Endodermal cell (in vitro differentiated cells): Measurements from ENCODE around the gene AP5S1. TPM values are rescaled to one million over a fixed set of nuclear protein-coding genes. Genes with fewer than 3 reads are reported as not detected.

ENCODE experiments used
- DNase-seq: peaks from one replicate; pipeline ENCODE4 v3.0.0-alpha.2; 2017
- H3K27ac ChIP-seq: 2 replicates; pipeline ENCODE4 v1.5.1; 2013; ENCODE audit warnings: mild to moderate bottlenecking, low read depth, low read length, moderate library complexity
- H3K27me3 ChIP-seq: 2 replicates; pipeline ENCODE4 v1.6.1; 2013; ENCODE audit warnings: mild to moderate bottlenecking, low read length, moderate library complexity; ENCODE audit not compliant: insufficient read depth, control insufficient read depth, poor library complexity, severe bottlenecking
- H3K36me3 ChIP-seq: 2 replicates; pipeline ENCODE4 v1.7.0; 2013; ENCODE audit warnings: mild to moderate bottlenecking, low read length, moderate library complexity; ENCODE audit not compliant: control insufficient read depth, insufficient read depth
- H3K4me1 ChIP-seq: one replicate; pipeline ENCODE4 v1.7.0; 2013; ENCODE audit warnings: low read length; ENCODE audit not compliant: control insufficient read depth, insufficient read depth
- H3K4me3 ChIP-seq: 2 replicates; pipeline ENCODE4 v1.5.1; 2013; ENCODE audit warnings: mild to moderate bottlenecking, low read length, moderate library complexity
- H3K9ac ChIP-seq: 2 replicates; pipeline ENCODE4 v1.6.1; 2013; ENCODE audit warnings: mild to moderate bottlenecking, low read length, moderate library complexity; ENCODE audit not compliant: poor library complexity, severe bottlenecking; ENCODE audit errors: extremely low read depth
- H3K9me3 ChIP-seq: 2 replicates; pipeline ENCODE4 v1.6.1; 2013; ENCODE audit warnings: mild to moderate bottlenecking, low read length, moderate library complexity; ENCODE audit not compliant: control insufficient read depth
- H3K27ac Mint-ChIP-seq: 2 replicates; pipeline ENCODE4 v1.8.0; 2020; ENCODE audit warnings: mixed read lengths
- H3K27me3 Mint-ChIP-seq: 2 replicates; pipeline ENCODE4 v1.8.0; 2021; ENCODE audit warnings: mild to moderate bottlenecking, mixed read lengths; ENCODE audit not compliant: insufficient read depth
- H3K36me3 Mint-ChIP-seq: 2 replicates; pipeline ENCODE4 v1.8.0; 2020; ENCODE audit warnings: low read depth, mixed read lengths
- H3K4me1 Mint-ChIP-seq: 2 replicates; pipeline ENCODE4 v1.8.0; 2020; ENCODE audit warnings: mixed read lengths
- H3K4me3 Mint-ChIP-seq: 2 replicates; pipeline ENCODE4 v1.8.0; 2020; ENCODE audit warnings: mild to moderate bottlenecking, moderate library complexity, mixed read lengths
- H3K9me3 Mint-ChIP-seq: 2 replicates; pipeline ENCODE4 v1.8.0; 2020; ENCODE audit warnings: mild to moderate bottlenecking, mixed read lengths
- CTCF ChIP-seq: fragments of 200-600 bp; sonication (generic); conservative IDR thresholded peaks from 2 replicates; pipeline ENCODE4 v1.5.0; 2021; ENCODE audit warnings: antibody characterized with exemption, mild to moderate bottlenecking
- WGBS, 2 experiments: methylation state at CpG; one replicate each; pipeline versions ENCODE4 v1.1.5 to v1.1.7; 2013; ENCODE audit warnings: missing lambda C conversion rate in 2 of 2, mixed read lengths in 1 of 2; ENCODE audit not compliant: insufficient coverage in 1 of 2, insufficient read length in 1 of 2; 5-methylcytosine and 5-hydroxymethylcytosine counted together
- total RNA-seq, 2 donors: library from RNA; stranded (reverse); fragmentation: NEBNext Ultra II Directional in 1 of 2; extraction: Animal tissue kit (Norgen Biotek cat#: 25700) in 1 of 2; gene quantifications; 2 replicates in 1 of 2; 3 replicates in 1 of 2; pipeline ENCODE4 v1.2.1, GENCODE V29; 2021

The AP5S1 gene
- total RNA-seq, 2 donors from 2014 or later = 5.1 to 6.1 TPM

- no peaks in the 10 kb centered on the region for H3K27me3 Mint-ChIP-seq
- 82% methylated on average over 3 of the region's 3 CpGs; no CpG with 5 or more reads in 1 of the 2 experiments for WGBS, 2 experiments
- peak overlapping the region; percentile 56 for H3K27ac Mint-ChIP-seq
These were observed 54.0 kb downstream of the AP5S1 start for GRCh38 chr20:3874194-3874844.

GRCh38 chr20:3875378-3875974 is 55.1 kb downstream of the AP5S1 start:
- Histone ChIP-seq H3K4me3 (no peak overlapping the region), H3K9me3 (peaks cover 9% of the 10 kb centered on the region), H3K27ac (no peak overlapping the region), H3K27me3 (no peaks in the 10 kb centered on the region), H3K4me1 (no peaks in the 10 kb centered on the region), H3K36me3 (peaks cover 27% of the 10 kb centered on the region), H3K9ac (no peak overlapping the region)
- H3K27ac Mint-ChIP-seq = no peak overlapping the region
- 72 to 90% methylated on average over 2 to 7 of the region's 9 CpGs for WGBS, 2 experiments
- H3K27me3 Mint-ChIP-seq = no peaks in the 10 kb centered on the region
- no peak overlapping the region for H3K4me3 Mint-ChIP-seq
- no peak for TF ChIP-seq CTCF
- peaks cover 46% of the 10 kb centered on the region for H3K36me3 Mint-ChIP-seq
- H3K4me1 Mint-ChIP-seq = peaks cover 13% of the 10 kb centered on the region
- no peak for DNase-seq
- H3K9me3 Mint-ChIP-seq = no peaks in the 10 kb centered on the region

More at GRCh38 chr20:3874194-3874844, 54.0 kb downstream of the AP5S1 start:
- H3K4me3 Mint-ChIP-seq = no peak overlapping the region
- H3K4me1 ChIP-seq = no peaks in the 10 kb centered on the region
- TF ChIP-seq CTCF = no peak
- H3K4me3 ChIP-seq = no peak overlapping the region
- no peak overlapping the region for H3K27ac ChIP-seq
- H3K9ac ChIP-seq = no peak overlapping the region
- H3K9me3 ChIP-seq = peaks cover 9% of the 10 kb centered on the region
- peaks cover 40% of the 10 kb centered on the region for H3K36me3 Mint-ChIP-seq
- no peak for DNase-seq
- H3K9me3 Mint-ChIP-seq = no peaks in the 10 kb centered on the region
- peaks cover 13% of the 10 kb centered on the region for H3K4me1 Mint-ChIP-seq
- no peaks in the 10 kb centered on the region for H3K27me3 ChIP-seq
- H3K36me3 ChIP-seq = peaks cover 27% of the 10 kb centered on the region

GRCh38 chr20:3876000-3876399 is 55.7 kb downstream of the AP5S1 start:
- Histone ChIP-seq H3K36me3 (peaks cover 27% of the 10 kb centered on the region), H3K9ac (no peak overlapping the region), H3K4me1 (no peaks in the 10 kb centered on the region), H3K4me3 (no peak overlapping the region), H3K9me3 (peaks cover 9% of the 10 kb centered on the region), H3K27ac (no peak overlapping the region), H3K27me3 (no peaks in the 10 kb centered on the region)
- Mint-ChIP-seq H3K4me1 (peaks cover 13% of the 10 kb centered on the region), H3K27ac (no peak overlapping the region), H3K4me3 (no peak overlapping the region), H3K9me3 (no peaks in the 10 kb centered on the region), H3K36me3 (peaks cover 48% of the 10 kb centered on the region), H3K27me3 (no peaks in the 10 kb centered on the region)
- no peak for TF ChIP-seq CTCF
- 88% methylated on average over 1 of the region's 1 CpG; no CpG with 5 or more reads in 1 of the 2 experiments for WGBS, 2 experiments
- no peak for DNase-seq
